ENCODE measurements around the gene TTC1. TPM values are rescaled to one million over a fixed set of nuclear protein-coding genes. Genes with fewer than 3 reads are reported as not detected.
A peak's percentile ranks its signal among the peaks of the same experiment; 100 is the strongest.

Gene TTC1
- total RNA-seq, 4 donors from 2014 or later, result 39.3 to 62.9 (median 58.9) TPM

DNA sequence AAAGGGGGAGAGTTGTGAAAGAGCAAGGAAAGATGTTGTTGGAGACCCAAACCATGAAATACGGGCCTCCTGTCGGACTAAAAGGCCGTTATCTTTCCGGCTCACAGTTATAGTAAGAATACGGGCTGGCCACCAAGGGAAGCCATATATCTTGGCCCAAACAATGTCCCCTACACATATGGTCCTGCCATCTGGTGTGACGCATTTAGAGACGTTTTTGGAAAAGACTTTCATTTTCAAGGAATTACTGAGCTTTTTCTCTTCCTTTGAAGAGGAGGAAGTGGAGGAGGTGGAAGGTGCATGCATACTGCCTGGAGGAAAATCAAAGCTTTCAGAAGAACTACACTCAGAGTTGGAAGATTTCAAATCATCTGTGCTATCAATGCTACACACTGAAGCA is 83.6 kb downstream of the TTC1 start:
- H3K27me3 ChIP-seq, result no peaks in the 10 kb centered on the region
- 80 to 91% methylated on average over 7 of the region's 7 CpGs for WGBS, 2 donors (ENCODE audit: low coverage in 1 of 2)
- no peaks in the 10 kb centered on the region for H3K9me3 ChIP-seq
- H3K4me1 ChIP-seq, result peaks cover 0 to under 1% (median 0%) of the 10 kb centered on the region in 3 donors
- H3K27ac ChIP-seq, result no peak overlapping the region
- peaks cover 0 to 32% of the 10 kb centered on the region in 2 donors for H3K36me3 ChIP-seq
- no peak for ATAC-seq
- TF ChIP-seq, protein P1, sequence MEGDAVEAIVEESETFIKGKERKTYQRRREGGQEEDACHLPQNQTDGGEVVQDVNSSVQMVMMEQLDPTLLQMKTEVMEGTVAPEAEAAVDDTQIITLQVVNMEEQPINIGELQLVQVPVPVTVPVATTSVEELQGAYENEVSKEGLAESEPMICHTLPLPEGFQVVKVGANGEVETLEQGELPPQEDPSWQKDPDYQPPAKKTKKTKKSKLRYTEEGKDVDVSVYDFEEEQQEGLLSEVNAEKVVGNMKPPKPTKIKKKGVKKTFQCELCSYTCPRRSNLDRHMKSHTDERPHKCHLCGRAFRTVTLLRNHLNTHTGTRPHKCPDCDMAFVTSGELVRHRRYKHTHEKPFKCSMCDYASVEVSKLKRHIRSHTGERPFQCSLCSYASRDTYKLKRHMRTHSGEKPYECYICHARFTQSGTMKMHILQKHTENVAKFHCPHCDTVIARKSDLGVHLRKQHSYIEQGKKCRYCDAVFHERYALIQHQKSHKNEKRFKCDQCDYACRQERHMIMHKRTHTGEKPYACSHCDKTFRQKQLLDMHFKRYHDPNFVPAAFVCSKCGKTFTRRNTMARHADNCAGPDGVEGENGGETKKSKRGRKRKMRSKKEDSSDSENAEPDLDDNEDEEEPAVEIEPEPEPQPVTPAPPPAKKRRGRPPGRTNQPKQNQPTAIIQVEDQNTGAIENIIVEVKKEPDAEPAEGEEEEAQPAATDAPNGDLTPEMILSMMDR (IDR thresholded peaks at IDR 0.05), result no peak
- no peak for TF ChIP-seq POLR2AphosphoS5 (IDR thresholded peaks at IDR 0.05)
- TF ChIP-seq POLR2A (IDR thresholded peaks at IDR 0.05), result no peak
- TF ChIP-seq EP300 (IDR thresholded peaks at IDR 0.05), result no peak
- H3K4me3 ChIP-seq, result no peak overlapping the region

DNA sequence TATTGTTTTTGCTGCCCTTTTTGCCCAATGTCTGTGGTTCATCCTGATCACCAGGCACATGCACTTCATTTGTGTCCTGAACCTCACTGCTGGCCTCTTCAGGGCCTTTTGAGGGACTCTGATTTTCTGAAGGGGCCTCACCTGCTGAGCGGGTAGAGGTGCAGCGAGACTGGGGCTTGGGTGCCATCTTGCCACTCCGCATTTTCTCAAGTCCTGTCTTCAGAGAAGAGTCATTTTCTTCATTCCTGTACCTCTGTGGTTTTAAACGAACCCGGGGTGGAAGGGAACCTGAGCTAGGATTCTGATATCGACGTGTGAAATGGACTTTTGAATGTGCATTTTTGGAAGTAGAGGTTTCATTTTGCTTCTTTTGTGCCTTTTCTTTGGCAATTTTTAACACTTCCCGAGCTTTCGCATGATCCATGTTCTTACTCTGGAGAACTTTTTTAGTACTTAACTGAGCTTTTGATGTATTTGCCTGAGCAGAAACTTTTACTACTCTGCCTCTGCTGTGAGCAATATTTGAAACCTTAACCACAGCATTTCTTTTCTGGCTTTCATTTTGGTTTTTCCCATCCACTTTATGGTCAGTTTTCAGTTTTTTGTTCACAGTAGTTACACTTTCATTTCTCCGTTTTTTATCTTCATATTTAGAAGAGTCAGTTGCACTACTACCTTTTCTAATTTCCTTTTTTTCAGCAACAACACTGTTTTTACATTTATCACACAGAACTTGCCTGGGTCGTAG is 84.2 kb downstream of the TTC1 start:
- Histone ChIP-seq H3K9me3 (no peaks in the 10 kb centered on the region), H3K4me3 (no peak overlapping the region), H3K4me1 (peaks cover 0 to 7% (median 0%) of the 10 kb centered on the region in 3 donors), H3K27ac (no peak overlapping the region), H3K27me3 (no peaks in the 10 kb centered on the region), H3K36me3 (peaks cover 0 to 32% of the 10 kb centered on the region in 2 donors)
- TF ChIP-seq POLR2AphosphoS5 (IDR thresholded peaks at IDR 0.05) (no peak), EP300 (IDR thresholded peaks at IDR 0.05) (no peak), POLR2A (IDR thresholded peaks at IDR 0.05) (no peak)
- TF ChIP-seq, protein P1 (IDR thresholded peaks at IDR 0.05), result no peak
- 94 to 97% methylated on average over 4 to 10 of the region's 11 CpGs for WGBS, 2 donors (ENCODE audit: low coverage in 1 of 2)
- no peak for ATAC-seq

DNA sequence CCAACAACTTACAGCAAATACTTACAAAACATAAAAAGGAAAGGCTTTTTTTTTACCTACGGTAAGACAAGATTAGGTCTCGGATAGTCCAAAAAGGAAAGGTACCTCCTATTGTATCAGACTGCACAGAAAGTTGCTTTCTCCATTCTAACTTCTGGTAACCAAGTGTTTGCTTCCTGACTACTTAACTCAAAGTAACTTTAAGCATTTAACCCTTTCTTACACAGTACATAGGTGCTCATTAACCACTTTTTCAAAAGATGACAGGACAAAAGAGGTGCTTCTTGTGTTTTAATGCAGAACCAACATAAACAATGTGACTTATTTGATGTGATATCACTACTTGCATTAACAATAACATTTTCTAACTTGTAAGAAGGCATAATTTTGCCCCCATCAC is 87.2 kb downstream of the TTC1 start:
- no peak for TF ChIP-seq EP300 (IDR thresholded peaks at IDR 0.05)
- 96 to 100% methylated on average over 2 of the region's 2 CpGs for WGBS, 2 donors (ENCODE audit: low coverage in 1 of 2)

DNA sequence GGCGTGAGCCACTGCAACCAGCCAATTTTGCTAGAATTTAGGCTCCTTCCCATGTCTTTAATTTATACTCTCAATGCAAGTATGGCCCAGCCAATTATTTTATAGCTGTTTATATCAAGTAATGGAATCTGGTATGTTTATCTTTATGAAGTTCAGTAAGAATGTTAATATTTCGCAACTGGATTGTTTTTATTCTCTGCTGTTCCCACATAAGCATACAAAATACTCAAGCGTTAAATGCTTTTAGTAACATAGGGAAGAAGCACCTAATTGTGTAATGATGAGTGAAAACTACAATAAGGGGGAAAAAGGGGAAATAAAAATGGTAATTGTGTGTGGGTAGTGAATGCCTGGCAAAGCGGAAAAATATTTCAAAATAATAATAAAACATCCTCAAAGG is 89.1 kb downstream of the TTC1 start:
- no peak overlapping the region for H3K4me3 ChIP-seq
- ATAC-seq, result peak; percentile 41
- H3K27me3 ChIP-seq, result no peaks in the 10 kb centered on the region
- no peaks in the 10 kb centered on the region for H3K9me3 ChIP-seq
- H3K36me3 ChIP-seq, result peaks cover 0 to 30% of the 10 kb centered on the region in 2 donors
- 76 to 92% methylated on average over 2 to 4 of the region's 4 CpGs for WGBS, 2 donors (ENCODE audit: low coverage in 1 of 2)
- TF ChIP-seq POLR2A (IDR thresholded peaks at IDR 0.05) (no peak), EP300 (IDR thresholded peaks at IDR 0.05) (no peak), POLR2AphosphoS5 (IDR thresholded peaks at IDR 0.05) (no peak)
- TF ChIP-seq, protein P1 (IDR thresholded peaks at IDR 0.05), result no peak
- peaks cover 0 to 22% (median 0%) of the 10 kb centered on the region in 3 donors for H3K4me1 ChIP-seq
- no peak overlapping the region for H3K27ac ChIP-seq

More for the DNA sequence above, 87.2 kb downstream of the TTC1 start:
- H3K27me3 ChIP-seq, result no peaks in the 10 kb centered on the region
- no peak for ATAC-seq
- no peak overlapping the region for H3K27ac ChIP-seq
- H3K4me3 ChIP-seq, result no peak overlapping the region
- H3K36me3 ChIP-seq, result peaks cover 0 to 41% of the 10 kb centered on the region in 2 donors
- H3K9me3 ChIP-seq, result no peaks in the 10 kb centered on the region
- H3K4me1 ChIP-seq, result peaks cover 0 to 10% (median 0%) of the 10 kb centered on the region in 3 donors

DNA sequence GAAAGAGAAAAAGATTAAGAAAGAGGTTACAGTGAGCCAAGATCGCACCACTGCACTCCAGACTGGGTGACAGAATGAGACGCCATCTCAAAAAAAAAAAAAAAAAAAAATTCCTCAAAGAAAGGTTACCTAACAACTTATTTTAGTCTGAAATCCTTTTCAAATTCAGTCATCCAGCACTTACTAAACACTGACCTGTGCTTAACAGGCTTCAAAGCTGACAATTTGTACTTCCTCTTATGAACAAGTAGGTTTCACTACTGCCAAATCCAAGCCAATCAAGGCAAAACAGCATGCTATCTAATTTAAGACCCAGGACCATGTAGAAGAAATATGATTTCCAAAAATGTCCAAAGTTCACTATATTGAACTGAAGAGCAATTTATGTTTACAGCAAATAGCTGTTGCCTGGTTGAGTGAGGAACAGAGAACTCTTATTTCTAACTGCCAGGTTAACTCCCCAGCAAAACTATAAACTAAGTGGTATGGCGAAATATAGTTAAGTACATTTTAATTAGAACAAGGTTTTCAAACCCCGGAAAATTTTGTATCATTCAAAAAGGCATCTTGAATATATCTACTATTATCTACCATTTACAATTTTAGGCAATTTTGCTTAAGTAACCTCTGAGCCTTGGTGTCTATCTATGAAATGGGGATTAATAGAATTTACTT is 96.9 kb downstream of the TTC1 start:
- Histone ChIP-seq H3K36me3 (peaks cover 0 to 27% of the 10 kb centered on the region in 2 donors), H3K4me1 (peaks cover 0 to 47% (median 0%) of the 10 kb centered on the region in 3 donors), H3K27me3 (no peaks in the 10 kb centered on the region), H3K9me3 (no peaks in the 10 kb centered on the region), H3K27ac (peak overlapping the region in 3 of 4 donors; percentile 0 to 28 (median 1)), H3K4me3 (no peak overlapping the region)
- TF ChIP-seq POLR2A (IDR thresholded peaks at IDR 0.05), result no peak
- TF ChIP-seq POLR2AphosphoS5 (IDR thresholded peaks at IDR 0.05), result no peak
- TF ChIP-seq, protein P1 (IDR thresholded peaks at IDR 0.05), result no peak
- TF ChIP-seq EP300 (IDR thresholded peaks at IDR 0.05), result no peak
- 42 to 59% methylated on average over 4 of the region's 4 CpGs for WGBS, 2 donors (ENCODE audit: low coverage in 1 of 2)
- ATAC-seq, result peak; percentile 55

Data from gastroesophageal sphincter (tissue), 4 donors.